Stimulated activated CD8-positive, alpha-beta memory T cell treated with anti-CD3 and anti-CD28 coated beads, Interleukin-4, amount 100 ng/mL, for 48 hours (primary cell): ENCODE results near the gene RPUSD4.
"Not testable (repeated sequence)": the region's sequence is repeated elsewhere in the genome, so short reads cannot be mapped to it uniquely, and the experiment has no call there.

Source experiments
- DNase-seq: peaks from one replicate; pipeline ENCODE4 v3.0.0-alpha.2; 2020

Gene RPUSD4, protein sequence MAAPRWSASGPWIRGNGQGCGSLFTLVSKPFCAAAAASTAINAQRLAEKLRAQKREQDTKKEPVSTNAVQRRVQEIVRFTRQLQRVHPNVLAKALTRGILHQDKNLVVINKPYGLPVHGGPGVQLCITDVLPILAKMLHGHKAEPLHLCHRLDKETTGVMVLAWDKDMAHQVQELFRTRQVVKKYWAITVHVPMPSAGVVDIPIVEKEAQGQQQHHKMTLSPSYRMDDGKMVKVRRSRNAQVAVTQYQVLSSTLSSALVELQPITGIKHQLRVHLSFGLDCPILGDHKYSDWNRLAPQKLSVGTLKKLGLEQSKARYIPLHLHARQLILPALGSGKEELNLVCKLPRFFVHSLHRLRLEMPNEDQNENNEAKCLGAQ

DNA sequence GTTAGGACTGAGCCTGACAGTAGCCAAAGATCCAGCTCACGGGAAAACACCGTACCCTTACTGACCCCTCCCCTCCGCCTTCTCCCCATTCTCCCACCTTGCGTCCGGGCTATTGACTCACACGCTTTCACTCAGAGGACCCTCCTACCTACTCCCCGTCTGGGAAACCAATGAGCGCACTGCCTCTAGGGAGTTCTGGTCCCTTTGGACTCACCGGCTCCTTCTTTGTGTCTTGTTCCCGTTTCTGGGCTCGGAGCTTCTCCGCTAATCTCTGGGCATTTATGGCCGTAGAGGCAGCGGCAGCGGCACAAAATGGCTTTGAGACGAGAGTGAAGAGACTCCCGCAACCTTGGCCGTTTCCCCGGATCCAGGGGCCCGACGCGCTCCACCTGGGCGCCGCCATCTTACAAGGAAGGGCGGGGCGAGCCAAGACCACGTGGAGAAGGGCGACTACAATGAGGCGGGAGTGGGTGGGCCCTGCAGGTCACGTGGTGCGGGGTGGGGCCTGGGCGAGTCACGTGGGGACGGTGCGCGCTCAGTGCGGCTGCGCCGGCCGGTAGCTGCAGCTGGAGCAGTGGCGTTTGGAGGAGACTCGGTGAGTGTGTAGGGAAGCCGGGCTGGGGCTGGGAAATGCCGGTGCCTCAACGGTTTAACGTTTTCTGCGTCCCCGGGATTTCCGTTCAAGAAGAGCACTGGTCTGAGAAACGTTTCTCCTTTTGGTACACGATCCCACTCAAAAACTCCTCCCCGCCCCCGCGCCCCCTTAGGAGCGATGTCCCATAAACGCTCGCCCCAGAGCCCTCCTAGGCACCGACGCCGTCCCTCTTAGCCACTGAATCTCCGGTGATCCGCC, at the start of gene RPUSD4, which contains the start of gene FAM118B:
RPUSD4 (minus strand) TSS at position 415 of the 853 bp plus-strand sequence; CDS start at position 403, 12 bp downstream.
FAM118B (plus strand) TSS at position 547 of the 853 bp plus-strand sequence. CDS start 23,220 bp downstream, outside the sequence.
- DNase-seq: peak; percentile 100

DNA sequence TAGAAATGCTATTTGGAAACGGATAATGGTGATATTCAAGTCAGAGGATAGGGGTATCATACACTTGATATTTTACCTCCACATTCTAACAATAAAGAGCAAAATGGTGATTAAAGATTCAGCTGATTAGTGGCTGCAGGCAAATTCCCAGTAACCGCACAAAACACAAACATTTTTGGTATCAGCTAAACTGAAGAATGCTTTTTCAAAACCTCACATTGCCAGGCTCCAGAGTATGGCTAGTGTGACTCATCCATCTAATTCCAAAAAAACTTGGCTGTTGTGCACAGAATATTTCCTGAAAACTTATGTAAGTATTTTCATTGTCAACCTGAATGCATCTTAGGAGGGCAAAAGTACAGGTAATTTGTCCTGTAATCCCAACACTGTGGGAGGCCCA, 46.3 kb upstream of the RPUSD4 start:
- DNase-seq: no peak

DNA sequence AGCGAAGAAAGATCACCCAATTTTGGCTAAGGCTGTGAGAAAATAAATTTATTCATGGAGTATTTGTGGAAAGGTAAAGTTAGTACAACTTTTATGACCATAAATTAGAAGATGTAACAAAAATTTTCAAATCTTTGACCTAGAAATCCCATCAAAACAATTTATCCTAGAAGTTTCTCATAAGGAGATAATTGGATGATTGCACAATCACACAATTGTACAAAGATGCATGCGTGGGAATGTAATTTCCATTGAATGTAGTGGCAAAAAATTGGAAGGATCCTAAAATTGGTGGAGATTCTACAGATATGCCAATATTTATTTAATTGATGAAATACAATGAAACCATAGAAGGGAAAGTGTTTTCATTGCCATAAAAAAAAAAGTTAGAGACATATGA, 45.7 kb upstream of the RPUSD4 start:
- DNase-seq: no peak

DNA sequence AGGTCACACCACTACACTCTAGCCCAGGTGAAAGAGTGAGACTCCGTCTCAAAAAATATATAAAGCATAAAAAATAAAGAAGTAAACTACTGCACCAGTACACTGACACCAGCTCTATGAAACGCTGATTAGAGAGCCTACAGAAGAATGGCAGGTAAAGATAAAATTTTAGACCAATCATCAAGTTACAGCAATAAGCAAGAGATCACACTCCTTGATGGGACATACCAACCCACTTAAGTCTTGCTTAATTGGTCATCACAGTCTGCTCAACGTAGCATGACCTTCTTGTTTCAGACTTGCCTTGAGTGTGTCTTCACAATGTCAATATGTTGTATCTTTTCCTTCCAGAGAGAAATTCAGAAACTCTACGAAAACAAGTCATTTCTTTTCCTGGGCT, 44.8 kb upstream of the RPUSD4 start:
- DNase-seq: no peak

DNA sequence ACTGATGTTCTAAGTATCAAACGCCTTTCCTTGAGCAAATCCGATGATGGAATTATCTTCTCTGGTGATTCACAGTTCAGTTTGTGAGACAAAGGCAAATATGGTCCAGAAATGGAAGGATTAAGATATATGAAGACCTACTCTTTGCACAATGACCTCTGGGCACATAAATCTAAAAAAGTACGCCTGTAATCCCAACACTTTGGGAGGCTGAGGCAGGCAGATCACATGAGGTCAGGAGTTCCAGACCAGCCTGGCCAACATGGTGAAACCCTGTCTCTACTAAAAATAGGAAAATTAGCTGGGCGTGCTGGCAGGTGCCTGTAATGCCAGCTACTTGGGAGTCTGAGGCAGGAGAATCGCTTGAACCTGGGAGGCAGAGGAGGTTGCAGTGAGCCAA, 44.1 kb upstream of the RPUSD4 start:
- not testable (repeated sequence) for DNase-seq

DNA sequence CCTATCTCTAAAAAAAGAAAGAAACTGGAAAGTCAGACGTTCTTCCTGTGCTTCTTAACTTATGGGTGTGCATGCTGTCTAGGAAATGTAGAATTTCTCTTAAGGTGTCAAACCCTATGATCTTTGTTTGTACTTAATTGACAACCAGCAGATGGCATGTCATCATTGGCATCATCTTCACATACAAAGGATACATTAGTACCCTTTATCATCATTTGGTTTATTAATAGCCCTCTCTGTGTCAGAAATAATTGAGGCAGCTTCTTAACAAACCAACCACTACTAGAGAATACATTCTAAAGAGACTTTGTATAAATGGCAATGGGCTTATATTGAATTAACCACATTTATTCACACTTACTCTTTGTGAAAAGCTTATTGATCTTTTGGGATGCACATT, 43.4 kb upstream of the RPUSD4 start:
- DNase-seq: no peak

DNA sequence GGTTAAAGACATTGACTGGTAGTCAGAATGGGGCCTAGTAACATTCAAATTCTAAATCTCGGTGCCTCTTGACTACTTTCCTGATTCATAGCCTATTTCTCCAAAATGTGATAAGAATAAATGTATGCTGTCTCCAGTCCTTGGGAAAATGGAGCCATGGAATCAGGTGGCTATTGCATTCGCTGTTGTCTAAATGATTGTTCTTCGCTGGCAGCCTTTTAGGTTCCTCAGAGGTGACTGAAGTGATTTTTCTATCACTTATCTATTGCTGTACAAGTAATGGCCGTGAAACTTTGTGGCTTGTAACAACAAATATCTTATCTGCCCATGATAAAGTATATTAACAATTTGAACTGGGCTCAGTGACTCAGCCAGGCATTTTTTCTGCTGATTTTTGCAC, 41.8 kb upstream of the RPUSD4 start:
- no peak for DNase-seq

DNA sequence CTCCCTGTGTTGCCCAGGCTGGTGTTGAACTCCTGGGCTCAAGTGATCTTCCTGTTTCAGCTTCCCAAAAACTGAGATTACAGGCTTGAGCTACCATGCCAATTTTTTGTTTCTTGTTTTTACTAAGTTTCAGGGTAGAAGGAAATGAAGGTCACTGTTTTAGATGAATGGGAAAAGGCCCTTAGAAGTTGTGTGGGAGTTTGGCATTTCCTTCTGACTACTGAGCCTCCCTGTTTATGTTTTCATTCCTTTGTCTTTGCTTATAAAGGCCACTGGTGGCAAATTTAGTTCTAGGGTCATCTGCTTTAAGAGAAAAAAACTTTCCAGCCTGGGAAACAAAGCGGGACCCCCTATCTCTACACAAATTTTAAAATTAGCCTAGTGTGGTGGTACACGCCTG, 35.2 kb upstream of the RPUSD4 start:
- no peak for DNase-seq

DNA sequence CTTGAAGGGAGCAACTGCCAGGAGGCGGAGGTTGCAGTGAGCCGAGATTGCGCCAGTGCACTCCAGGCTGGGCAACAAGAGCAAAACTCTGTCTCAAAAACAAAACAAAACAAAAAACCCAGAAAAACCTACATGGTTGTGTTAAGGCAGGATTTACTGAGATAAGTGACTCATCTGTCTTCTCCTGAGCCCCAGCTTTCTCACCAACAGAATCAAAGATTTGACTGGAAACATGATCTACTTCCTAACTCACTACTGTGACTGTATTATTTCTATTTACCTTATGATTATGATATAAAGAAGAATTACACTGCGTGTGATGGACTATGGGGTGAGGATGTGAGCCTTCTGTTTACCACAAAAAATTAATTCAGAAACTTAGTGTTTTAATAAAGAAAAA, 21.9 kb upstream of the RPUSD4 start:
- DNase-seq: no peak

DNA sequence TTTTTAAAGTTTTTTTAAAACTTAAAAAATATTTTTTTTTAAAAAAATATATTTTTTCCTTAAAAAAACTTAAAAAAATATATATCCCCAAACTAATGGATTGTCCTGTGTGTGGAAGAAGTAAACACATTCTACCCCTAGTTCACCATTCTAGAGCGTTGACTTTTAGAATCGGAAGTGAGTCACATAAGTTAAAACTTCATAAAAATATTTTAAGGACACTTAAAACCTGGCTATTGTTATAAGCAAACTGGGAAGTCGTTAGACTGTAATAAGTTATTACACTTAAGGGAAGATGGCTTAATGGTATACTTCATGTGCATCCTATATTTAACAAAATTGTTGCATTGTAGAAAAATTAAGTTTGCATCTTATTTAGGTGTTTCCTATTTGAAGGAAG, 21.2 kb upstream of the RPUSD4 start:
- DNase-seq: no peak

DNA sequence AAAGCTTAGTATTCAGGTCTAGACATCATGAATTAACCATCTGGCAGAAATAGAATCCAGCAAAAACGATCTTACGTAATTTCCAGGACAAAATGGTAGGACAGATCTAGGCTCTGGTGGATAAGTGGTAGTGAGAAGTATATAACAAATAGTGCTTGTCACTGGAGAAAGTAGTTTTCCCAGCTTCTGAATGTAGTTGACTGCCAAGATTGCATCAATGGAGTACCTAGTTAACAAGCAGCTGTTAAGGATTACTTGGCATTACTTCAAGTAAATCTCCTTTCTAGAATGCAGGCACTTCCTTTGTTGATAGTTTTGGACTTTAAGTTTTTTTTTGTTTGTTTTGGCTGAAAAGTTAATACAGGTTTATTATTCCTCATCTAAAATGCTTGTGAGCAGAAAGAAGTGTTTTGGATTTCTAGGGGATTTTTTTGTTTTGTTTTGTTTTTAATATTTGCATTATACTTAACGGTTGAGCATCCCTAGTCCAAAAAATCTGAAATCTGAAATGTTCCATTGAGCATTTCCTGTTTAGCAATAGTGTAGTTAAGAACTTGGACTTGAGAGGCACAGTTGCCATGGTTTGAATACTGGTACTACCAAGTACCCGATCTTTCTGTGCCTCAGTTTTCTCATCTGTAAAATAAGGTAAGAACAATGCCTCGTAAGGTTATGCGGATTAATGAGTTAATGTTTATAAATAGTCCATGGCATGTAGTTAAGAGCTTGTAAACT, 20.4 kb upstream of the RPUSD4 start:
- DNase-seq: no peak

DNA sequence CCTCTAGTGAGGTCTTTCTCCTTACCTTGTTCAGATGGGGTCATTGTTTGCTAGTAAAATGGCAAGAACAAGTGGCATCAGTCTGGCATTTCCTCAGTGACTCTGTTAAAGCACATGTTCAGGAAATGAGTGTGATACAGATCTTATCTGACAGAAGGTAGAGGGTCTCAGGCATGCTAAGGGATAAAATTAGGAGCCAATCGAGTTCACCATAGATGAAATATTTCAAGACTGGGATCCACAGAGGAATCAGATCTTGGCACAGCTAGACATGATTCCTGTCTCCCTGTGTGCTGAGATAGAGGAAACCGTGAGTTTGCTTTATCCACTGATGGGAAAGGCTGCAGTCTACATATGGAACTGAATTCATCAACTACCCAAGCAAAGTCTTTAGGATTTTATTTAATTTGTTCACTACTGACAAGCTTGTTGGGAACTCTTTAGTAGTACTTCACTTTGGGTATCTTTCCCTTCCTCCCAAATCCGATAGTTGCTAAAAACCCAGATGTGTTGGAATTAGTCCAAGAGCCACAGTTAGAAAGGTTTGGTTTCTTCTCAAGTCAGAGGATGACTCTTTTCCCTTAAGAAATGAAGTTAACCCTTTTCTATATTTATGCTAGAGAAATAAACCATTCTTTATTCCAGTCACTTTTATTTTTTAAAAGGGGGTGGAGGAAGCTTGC, 18.5 kb upstream of the RPUSD4 start:
- no peak for DNase-seq

DNA sequence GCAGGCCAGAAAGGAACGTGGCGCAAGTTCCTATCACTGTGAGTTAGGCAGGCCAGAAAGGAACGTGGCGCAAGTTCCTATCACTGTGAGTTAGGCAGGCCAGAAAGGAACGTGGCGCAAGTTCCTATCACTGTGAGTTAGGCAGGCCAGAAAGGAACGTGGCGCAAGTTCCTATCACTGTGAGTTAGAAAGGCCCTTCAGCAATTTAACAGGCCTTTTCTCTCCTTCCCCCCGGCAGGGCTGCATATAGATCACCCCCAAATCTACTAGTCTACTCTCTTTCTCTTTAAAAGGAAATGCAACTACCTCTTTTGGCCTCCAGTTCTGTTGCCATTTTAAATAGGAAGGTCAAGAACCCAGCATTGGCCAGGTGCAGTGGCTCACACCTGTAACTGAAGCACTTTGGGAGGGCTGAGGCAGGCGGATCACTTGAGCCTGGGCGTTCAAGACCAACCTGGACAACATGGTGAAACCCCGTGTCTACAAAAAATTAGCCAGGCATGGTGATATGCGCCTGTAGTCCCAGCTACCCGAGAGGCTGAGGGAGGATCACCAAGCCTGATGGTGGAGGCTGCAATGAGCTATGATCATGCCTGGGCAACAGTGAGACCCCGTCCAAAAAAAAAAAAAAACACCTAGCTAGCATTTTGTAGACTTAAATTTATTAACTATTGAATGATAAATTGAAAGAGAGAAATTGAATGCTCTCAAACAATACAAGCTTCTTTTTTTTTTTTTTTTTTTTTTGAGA, 15.1 kb upstream of the RPUSD4 start:
- DNase-seq: no peak

DNA sequence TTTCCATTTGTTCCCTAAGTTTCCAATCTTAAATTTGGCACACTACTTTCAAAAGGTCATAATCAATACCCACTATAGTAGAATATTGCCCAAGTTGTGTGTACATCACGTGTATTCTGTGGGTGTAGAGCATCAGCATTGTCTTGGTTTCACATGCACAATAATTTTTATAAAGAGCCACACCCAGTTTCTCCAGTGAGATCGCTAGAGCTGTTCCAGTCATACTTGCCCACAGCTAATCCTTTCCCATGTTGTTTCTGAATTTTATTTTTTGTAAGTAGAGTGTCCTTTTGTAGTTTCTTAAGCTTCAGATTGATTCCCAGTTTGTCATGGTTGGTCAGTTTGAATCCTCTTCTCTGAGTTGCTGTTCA, 13.8 kb upstream of the RPUSD4 start:
- no peak for DNase-seq

DNA sequence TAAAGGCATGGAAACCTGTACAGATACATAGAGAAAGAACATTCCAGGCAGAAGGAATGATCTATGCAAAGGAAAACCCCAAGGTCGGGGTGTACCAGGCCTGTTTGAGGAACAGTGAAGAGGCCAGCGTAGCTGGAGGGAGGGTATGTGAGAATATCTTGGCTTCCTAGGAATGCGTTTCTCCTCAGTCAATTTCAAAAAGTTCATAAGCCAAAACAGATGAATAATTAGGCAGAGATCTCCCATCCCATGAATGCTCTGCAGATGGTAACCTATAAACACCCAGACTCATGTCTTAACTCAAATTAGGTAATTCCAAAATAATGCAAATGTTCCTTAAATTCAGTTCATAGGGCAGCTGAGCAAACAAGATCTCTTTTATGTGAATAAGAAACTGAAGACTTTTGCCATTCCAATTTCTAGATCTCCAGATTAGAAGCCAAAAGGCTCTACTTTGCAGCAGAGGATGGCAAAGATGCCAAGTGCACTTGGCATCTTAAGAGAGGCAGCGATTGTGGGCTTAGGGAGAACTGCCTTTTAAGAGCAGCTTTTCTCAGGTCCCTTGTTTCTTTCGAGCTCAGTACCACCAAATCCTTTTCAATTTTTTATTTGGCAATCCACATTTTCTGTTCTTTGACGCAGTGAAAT, 13.3 kb upstream of the RPUSD4 start:
- DNase-seq: no peak

DNA sequence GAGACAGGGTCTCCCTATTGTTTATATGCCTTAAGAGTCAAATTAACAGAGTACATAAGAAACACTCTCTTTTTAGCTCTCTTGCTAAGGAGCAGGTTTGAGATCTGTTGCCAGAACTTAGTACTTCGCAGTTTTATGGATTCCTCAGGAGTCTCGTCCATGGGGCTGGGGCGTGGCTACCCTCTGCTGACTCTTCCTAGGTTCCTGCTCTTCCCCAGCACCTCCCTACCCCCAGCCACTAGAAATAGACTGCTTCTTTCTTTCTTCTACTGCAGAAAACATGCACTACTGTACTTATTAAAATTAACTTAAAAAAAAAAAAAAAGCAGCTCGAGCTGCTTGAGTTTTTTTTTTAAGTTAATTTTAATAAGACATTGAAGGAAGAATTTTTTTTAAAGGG, 8.1 kb upstream of the RPUSD4 start:
- no peak for DNase-seq

DNA sequence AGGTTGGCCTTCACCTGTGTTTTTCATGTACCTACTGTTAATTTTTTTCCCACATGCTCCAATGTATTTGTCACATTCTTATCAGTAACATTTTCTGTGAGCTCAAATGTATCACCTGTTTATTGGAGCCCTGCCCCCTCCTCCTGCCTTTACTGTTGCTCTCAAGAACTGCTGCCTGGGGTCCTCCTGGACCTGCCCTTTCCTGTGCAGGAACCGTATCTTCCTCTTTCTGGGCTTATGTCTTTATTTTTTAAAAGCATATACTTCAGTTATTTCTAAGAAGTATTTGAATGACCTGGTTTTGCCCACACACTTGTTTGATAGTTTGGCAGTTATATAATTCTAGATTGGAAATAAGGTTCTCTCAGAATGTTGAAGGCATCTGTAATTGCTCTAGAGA, 6.0 kb upstream of the RPUSD4 start:
- no peak for DNase-seq

DNA sequence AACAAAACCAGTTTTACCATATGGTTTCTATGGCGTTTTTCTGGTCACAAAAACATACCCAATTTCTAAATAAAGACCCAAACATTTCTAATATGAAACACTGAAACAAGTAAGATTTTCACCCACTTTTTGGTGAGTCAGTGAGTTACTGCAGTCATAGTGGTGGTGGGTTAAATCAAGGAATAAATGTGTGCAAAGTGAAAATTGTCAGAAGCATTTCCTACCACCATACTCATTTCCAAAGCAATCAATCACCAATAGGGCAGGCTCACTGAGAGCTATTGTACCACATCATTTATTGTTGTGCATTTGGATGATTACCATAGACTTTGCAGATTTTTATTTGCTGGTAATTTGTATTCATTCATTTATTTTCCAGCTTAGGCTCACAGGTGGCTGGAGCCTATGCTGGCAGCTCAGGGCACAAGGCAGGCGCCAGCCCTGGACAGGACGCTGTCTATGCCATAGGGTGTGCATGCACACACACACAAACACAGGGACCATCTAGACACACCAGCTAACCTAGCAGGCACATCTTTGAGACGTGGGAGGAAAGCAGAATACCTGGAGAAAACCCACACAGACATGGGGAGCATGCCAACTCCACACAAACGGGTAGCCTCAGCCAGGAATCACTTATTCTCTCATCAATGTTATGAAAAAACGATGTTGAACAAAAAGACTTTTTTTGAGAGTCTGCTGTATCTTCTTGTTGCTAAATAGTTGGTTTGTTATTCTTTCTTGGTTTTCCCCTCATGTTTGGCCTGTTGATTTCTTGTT, 5.3 kb upstream of the RPUSD4 start:
- DNase-seq: no peak

DNA sequence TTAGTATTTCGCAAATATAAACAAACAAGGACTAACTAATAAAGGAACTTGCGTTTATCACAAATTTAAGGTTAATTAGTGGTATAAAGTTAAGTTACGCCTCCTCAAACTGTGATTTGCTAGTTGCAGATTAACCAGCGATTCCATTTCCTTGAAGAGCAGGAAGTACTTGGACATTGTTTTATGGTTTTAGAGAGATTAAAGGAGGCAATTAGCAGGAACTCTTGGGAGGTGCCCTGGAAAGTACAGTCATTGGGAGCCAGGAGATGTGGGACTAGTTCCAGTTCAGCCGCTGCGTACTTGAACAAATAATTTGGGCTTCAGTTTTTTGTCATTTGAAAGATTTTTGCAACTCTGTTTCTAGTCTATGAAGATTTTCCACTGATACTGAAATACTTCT, 3.4 kb upstream of the RPUSD4 start:
- DNase-seq: no peak

DNA sequence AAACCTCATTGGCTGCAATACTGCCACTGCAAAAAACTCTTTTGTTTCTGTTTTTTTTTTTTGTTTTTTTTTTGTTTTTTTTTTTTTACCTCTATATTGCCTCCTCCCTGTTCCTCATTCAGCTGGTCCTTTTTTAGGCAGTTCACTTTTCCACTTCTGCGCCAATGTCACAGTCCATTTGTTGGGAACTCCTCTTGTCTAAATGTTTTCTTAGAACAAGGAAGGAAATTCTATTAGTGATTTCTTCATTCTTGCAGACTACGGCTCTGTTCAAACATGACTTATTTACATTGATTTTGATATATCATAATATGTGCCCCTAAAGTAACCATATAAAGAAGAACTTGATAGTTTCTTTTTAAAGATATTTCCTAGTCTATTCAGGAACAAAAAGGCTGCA, 3.0 kb upstream of the RPUSD4 start:
- DNase-seq: no peak
